Mesenteric fat pad (tissue), 1 donor: ENCODE results near the gene TNIK. TPM values are rescaled to one million over a fixed set of nuclear protein-coding genes. Genes with fewer than 3 reads are reported as not detected.

ENCODE experiments used
- DNase-seq: peaks from one replicate; pipeline ENCODE4 v3.0.0-alpha.2; 2020; ENCODE audit warnings: low spot score
- total RNA-seq: library from RNA; stranded (reverse); fragmentation: NEBNext Ultra II Directional; extraction: Animal tissue kit (Norgen Biotek cat#: 25700); gene quantifications from one replicate; pipeline ENCODE4 v1.2.1, GENCODE V29; 2021
- donor health status: DM: yes; HTN: yes; CAD: no.

TNIK gene
- total RNA-seq, 1 donor from 2014 or later = 3.7 TPM

- no peak for DNase-seq
Measured at GRCh38 chr3:171058873-171059603, 401.2 kb downstream of the TNIK start.

- no peak for DNase-seq
Measured at GRCh38 chr3:171058058-171058457, 402.1 kb downstream of the TNIK start.

DNA sequence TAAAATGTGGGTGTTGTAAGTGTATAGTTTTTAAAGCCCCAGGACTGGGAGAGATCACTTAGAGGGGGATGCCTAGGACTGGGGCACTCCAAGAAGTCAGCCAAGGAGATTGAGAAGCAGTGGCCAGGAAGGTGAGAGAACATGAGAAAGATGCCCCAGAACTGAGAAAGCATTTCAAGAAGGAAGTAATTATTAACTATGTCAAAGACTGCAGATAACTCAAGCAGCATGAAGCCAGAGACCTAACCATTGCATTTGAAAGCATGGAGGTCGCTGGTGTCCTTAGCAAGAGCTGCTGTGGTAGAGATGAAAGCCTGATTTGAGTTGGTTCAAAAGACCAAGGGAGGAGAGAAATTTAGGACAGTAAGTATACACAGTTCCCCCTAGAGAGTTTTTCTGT, 403.1 kb downstream of the TNIK start:
- no peak for DNase-seq

GRCh38 chr3:171056528-171056927, 403.7 kb downstream of the TNIK start:
- DNase-seq = no peak

DNA sequence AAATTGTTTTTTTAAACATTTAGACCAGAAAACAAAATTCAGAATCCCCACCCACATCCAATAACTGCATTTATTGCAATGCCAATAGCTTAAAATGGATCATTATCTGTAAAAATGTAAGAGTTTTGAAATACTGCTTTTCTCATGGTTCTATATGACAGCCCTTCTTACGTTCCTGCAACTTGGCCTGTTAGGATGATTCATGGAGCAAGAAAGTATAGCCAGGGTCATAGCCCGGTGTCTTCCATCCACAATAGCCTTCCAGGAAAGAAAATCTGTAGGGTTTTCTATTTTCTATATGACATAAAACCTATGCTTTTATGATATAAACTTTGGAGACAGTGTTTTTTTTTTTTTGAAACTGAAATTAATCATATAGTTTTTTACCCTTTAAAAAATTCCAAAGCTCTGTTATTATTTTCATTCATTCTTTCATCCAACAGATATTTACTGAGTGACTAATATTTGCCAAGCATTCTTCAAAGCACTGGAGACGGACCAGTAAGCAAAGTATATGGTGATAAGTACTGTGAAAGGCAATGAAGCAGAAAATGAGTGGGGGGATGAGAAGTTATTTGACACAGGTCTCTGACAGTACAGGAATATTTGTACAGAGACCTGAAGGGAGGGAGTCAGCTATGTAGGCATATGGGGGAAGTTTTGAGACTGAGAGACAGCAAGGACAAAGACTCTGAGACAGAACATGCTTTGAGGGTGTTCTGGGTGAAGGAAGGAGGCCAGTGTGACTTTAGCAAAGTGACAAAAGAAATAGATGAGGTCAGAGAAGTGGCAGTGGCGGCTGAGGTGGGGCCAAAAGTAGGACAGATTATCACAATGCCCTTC, 404.6 kb downstream of the TNIK start:
- no peak for DNase-seq

- DNase-seq = no peak
Measured at GRCh38 chr3:171054921-171055320, 405.3 kb downstream of the TNIK start.

DNA sequence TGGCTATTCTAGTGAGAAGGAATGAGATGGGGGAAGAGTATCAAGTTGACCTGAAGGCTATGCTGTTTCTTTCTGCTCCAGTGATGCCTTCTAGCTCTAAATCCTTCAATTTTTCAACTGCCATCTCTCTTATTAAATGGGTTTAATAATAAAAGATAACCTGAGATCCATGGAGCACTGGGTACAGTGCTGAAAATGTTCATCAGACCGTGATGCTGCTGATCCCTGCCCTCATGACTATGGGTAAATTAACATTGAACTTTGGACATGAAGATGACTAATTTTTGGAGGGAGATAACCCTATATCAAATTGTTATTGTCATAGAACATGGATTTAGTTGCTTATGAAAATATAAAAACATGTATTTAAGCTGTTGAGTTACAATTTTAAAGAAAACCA, 406.0 kb downstream of the TNIK start:
- DNase-seq = no peak

DNA sequence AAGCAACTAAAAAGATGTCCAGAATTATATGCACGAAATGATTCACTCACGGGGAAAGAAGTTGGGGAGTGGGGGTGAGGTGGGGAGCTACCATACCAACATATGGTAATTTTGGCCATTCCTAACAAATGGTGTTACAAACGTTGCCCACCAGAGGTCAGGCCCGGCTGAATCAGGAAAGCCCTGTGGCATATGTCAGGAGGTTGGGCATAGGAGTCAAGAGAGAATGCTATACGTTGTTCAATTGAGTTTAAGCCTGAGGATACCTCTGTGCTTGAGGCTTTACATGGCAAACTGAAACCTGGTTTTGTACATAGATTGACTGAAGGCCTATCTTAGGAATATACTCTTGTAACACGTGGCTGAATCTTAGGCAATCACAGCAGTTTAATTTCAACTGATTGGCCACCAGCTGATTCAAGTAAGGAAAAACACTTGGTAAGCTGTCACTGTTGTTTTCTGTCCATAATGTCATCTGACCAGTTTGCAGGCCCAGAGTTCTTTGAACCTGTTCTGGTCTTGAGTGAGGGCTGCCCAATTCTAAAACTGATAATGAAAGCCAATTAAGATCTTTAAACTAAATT, 410.3 kb downstream of the TNIK start:
- no peak for DNase-seq

GRCh38 chr3:171046760-171047159, 413.4 kb downstream of the TNIK start:
- no peak for DNase-seq

DNA sequence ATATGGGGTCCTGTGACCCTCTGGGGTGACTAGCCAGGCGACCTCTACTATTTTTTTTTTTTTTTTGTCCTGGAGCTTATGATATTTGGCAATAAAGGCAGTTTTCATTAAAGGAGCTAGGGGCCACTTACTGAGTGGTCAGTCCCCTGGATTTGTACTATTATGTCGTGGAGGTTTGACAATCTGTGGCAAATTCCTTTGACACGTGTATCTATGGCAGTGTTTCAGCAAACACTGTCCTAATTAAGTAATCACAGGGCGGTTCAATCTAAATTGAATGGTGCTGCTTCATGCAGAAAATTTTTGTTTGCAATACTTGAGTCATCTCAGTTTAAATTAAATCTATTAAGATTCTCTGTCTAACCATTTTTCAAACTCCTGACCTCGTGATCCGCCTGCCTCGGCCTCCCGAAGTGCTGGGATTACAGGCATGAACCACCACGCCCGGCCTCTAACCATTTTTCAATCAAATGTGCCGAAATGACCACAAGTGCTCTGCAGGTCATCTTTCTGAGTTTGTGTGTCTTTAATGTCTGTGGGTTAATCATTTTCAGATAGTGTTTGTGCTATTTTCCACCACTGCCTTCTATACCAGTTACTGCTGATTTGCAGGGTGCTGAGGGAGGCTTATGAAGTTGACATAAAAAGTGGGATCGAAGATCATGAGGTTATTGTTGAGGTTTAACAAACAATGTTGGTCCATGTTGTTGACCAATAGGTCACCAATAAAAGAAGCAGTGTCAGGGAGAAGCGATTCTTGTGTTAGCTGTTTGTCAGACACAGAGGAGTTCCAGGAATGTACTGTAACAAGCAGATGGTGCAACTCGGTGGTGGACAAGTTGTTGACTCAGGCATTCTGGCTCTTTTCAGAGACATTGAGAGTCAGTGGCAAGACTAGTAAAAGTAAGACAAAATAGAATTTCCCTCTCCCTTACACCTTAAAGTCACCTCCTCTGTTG, 415.1 kb downstream of the TNIK start:
- no peak for DNase-seq

- no peak for DNase-seq
Measured at GRCh38 chr3:171044384-171044783, 415.8 kb downstream of the TNIK start.

DNA sequence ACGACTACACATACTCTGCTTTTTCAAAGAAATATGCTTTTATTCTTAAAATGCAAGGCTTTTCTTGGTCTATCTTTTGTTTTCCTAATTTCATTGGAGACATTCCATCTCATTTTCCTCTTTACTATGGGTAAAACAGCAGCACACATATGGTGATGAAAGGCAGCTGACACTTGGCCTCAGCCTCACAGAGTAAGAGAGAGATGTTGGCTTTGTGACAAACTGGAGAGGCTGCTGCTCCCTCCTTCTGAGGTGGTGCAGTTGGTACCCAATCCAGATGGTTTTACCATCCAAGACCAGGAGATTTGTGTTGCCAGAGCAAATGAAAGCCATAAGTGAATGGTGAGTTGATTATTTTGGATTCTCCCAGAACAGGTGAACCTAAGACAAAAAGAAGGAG, 420.5 kb downstream of the TNIK start:
- no peak for DNase-seq

- DNase-seq = no peak
Measured at GRCh38 chr3:171038342-171038741, 421.9 kb downstream of the TNIK start.

- DNase-seq = no peak
Measured at GRCh38 chr3:171028779-171029232, 431.4 kb downstream of the TNIK start.

- no peak for DNase-seq
Measured at GRCh38 chr3:171028025-171028778, 432.0 kb downstream of the TNIK start.

DNA sequence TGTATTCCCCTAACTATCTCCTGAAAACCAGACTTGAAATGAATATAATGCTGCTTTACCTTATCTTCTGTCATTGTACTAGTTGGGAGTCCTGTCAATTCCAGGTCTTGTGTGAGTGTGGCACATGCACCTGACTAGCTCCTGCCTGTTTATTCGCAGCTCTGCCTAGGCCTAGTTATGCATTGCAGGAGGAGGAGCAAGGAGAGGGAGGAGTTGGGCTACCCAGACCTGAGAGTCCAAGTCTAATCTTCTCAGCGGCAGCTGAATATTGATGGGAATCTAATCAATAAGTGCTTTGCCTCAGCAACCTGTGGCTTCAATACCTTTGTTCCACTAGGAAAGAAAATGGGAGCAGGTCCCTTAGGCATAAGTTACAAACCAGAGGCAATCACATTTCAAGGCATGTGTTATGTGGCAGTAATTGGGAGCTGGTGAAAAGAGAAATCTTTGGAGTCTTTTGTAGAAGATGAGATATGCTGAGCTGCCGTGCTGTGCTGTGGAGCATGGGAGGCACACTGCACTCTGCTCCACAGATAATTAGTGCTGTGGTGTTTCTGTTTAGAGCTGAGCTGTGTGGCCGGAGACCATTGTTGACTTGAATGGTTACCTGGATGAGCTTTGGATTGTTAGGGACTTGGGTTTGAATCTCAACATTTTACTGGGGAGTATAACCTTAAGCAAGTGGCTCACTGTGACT, 433.5 kb downstream of the TNIK start, which contains the start of gene SLC2A2:
TSS of gene SLC2A2 (minus strand) at position 124 of the 697 bp plus-strand sequence. CDS start at position 74, 50 bp downstream.
- no peak for DNase-seq

- DNase-seq = no peak
Measured at GRCh38 chr3:171023566-171023965, 436.6 kb downstream of the TNIK start.

DNA sequence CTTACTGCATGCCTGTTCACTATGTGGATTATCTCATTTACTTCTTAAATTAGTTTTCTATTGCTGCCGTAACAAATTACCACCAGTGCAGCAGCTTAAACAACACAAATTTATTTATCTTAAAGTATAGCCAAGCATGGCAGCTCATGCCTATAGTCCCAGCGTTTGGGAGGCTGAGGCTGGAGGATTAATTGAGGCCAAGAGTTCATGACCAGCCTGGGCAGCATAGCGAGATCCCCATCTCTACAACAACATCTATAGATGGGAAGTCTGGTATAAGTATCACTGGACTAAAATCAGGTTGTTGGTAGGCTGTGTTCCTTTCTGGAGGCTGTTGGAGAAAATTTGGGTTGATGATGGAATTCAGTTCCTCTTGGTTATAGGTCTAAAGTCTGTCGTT, 438.8 kb downstream of the TNIK start:
- no peak for DNase-seq

DNA sequence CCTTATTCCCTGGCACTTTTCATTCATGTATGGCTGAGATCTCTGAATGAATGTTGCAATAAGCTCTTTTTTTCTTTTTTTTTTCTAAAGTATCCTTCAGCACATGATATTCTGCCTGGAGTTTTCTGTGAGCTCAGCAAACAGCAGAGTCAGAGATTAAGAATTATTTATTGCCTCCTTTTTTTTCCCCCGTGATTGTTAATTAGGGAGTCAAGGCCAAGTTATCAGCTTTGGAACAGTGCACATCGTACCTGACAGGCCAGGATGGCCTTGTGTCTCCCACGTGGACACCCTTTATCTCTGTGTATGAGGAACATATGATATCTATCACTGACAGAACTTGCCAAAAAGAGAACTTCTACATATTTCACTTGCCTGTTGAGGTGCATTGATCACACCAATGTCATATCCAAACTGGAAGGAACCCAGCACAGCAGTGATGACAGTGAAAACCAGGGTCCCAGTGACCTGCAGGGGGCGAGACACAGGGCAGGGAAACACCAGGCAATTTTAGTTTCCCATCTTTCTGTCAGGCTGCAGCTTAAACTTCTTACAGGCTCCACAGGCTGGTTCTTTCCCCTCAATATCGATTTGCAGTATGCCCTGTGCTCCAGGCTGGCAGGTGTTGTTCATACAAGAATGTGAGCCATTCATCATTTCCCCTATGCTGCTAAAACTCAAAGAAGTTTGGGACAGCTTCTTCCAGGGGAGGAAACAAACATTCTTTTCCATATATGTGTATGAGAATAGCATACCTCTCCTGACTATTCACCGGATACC, 441.9 kb downstream of the TNIK start:
- no peak for DNase-seq
